Ovary (tissue), 3 donors: ENCODE data around the gene FA2H.

Experiments
- EP300 ChIP-seq: sonication (generic); formaldehyde crosslinking; IDR thresholded peaks from one replicate; pipeline ENCODE4 v1.6.1; 2017; ENCODE audit warnings: antibody characterized with exemption
- POLR2A ChIP-seq: fragments of 450-650 bp; IDR thresholded peaks from one replicate; pipeline ENCODE4 v1.6.1; 2017; ENCODE audit warnings: antibody characterized with exemption, mild to moderate bottlenecking, moderate library complexity
- TF ChIP-seq, protein P1 (sequence below), 3 donors: fragments of 450-650 bp in 2 of 3; fragments of 200-600 bp in 1 of 3; IDR thresholded peaks; one replicate each; pipeline versions ENCODE4 v1.5.1 to v1.8.0; 2016 to 2022; ENCODE audit warnings: antibody characterized with exemption in 3 of 3, mild to moderate bottlenecking in 1 of 3
- donor health status: DM: no; HTN: no; CAD: no.

DNA sequence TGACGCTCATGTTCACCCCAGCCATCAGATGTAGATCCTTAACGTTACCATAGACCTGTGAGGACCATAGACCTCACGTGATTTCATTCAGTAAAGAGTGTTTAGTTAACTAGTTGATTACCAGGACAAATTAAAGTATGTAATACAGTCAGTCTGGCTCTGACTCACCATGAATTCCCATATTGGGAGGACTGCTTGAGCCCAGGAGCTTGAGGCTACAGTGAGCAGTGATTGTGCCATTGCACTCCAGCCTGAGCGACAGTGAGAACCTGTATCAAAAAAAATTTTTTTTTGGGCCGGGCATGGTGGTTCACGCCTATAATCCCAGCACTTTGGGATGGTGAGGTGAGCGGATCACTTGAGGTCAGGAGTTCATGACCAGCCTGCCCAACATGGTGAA is 13.5 kb upstream of the FA2H start:
- TF ChIP-seq, protein P1, sequence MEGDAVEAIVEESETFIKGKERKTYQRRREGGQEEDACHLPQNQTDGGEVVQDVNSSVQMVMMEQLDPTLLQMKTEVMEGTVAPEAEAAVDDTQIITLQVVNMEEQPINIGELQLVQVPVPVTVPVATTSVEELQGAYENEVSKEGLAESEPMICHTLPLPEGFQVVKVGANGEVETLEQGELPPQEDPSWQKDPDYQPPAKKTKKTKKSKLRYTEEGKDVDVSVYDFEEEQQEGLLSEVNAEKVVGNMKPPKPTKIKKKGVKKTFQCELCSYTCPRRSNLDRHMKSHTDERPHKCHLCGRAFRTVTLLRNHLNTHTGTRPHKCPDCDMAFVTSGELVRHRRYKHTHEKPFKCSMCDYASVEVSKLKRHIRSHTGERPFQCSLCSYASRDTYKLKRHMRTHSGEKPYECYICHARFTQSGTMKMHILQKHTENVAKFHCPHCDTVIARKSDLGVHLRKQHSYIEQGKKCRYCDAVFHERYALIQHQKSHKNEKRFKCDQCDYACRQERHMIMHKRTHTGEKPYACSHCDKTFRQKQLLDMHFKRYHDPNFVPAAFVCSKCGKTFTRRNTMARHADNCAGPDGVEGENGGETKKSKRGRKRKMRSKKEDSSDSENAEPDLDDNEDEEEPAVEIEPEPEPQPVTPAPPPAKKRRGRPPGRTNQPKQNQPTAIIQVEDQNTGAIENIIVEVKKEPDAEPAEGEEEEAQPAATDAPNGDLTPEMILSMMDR (IDR thresholded peaks at IDR 0.05), result no peak
- TF ChIP-seq POLR2A (no peak), EP300 (no peak)
